Measurements from ENCODE around the gene ETS2.

Gene ETS2

GRCh38 chr21:38816400-38816977 lies 10.8 kb downstream of the ETS2 start:
- H3K9ac ChIP-seq (ENCODE audit: low read length in 5 of 5) = no peak overlapping the region
- peaks cover 0 to 19% (median 11%) of the 10 kb centered on the region in 5 donors for H3K4me1 ChIP-seq (ENCODE audit: control insufficient read depth in 5 of 5, insufficient read depth in 5 of 5, low read length in 5 of 5)

GRCh38 chr21:38817371-38818324 lies 11.9 kb downstream of the ETS2 start:
- Histone ChIP-seq H3K4me3 (ENCODE audit: low read depth in 1 of 5, low read length in 5 of 5) (no peak overlapping the region), H3K27ac (ENCODE audit: low read depth, low read length) (no peak overlapping the region), H3K9me3 (ENCODE audit: control insufficient read depth in 5 of 5, low read length in 5 of 5) (peaks cover 0 to 4% (median 0%) of the 10 kb centered on the region in 5 donors), H3K36me3 (ENCODE audit: control insufficient read depth in 5 of 5, insufficient read depth in 5 of 5, low read length in 5 of 5) (peaks cover 24 to 96% (median 91%) of the 10 kb centered on the region in 5 donors), H3K9ac (ENCODE audit: low read length in 5 of 5) (no peak overlapping the region), H3K27me3 (ENCODE audit: control insufficient read depth in 5 of 5, insufficient read depth in 4 of 5, low read length in 5 of 5) (no peaks in the 10 kb centered on the region), H3K4me1 (ENCODE audit: control insufficient read depth in 5 of 5, insufficient read depth in 5 of 5, low read length in 5 of 5) (peaks cover 0 to 28% (median 17%) of the 10 kb centered on the region in 5 donors)

More at GRCh38 chr21:38816400-38816977, 10.8 kb downstream of the ETS2 start:
- Histone ChIP-seq H3K4me3 (ENCODE audit: low read depth in 1 of 5, low read length in 5 of 5) (no peak overlapping the region), H3K27me3 (ENCODE audit: control insufficient read depth in 5 of 5, insufficient read depth in 4 of 5, low read length in 5 of 5) (no peaks in the 10 kb centered on the region), H3K36me3 (ENCODE audit: control insufficient read depth in 5 of 5, insufficient read depth in 5 of 5, low read length in 5 of 5) (peaks cover 27 to 94% (median 81%) of the 10 kb centered on the region in 5 donors), H3K9me3 (ENCODE audit: control insufficient read depth in 5 of 5, low read length in 5 of 5) (peaks cover 0 to 4% (median 0%) of the 10 kb centered on the region in 5 donors), H3K27ac (ENCODE audit: low read depth, low read length) (no peak overlapping the region)

GRCh38 chr21:38818325-38818723 lies 12.6 kb downstream of the ETS2 start:
- Histone ChIP-seq H3K27ac (ENCODE audit: low read depth, low read length) (no peak overlapping the region), H3K27me3 (ENCODE audit: control insufficient read depth in 5 of 5, insufficient read depth in 4 of 5, low read length in 5 of 5) (no peaks in the 10 kb centered on the region), H3K9ac (ENCODE audit: low read length in 5 of 5) (no peak overlapping the region), H3K4me1 (ENCODE audit: control insufficient read depth in 5 of 5, insufficient read depth in 5 of 5, low read length in 5 of 5) (peaks cover 0 to 33% (median 22%) of the 10 kb centered on the region in 5 donors), H3K4me3 (ENCODE audit: low read depth in 1 of 5, low read length in 5 of 5) (no peak overlapping the region), H3K9me3 (ENCODE audit: control insufficient read depth in 5 of 5, low read length in 5 of 5) (peaks cover 0 to 4% (median 0%) of the 10 kb centered on the region in 5 donors), H3K36me3 (ENCODE audit: control insufficient read depth in 5 of 5, insufficient read depth in 5 of 5, low read length in 5 of 5) (peaks cover 24 to 94% (median 89%) of the 10 kb centered on the region in 5 donors)

GRCh38 chr21:38819051-38819718 lies 13.5 kb downstream of the ETS2 start:
- H3K27ac ChIP-seq (ENCODE audit: low read depth, low read length) = no peak overlapping the region
- H3K4me1 ChIP-seq (ENCODE audit: control insufficient read depth in 5 of 5, insufficient read depth in 5 of 5, low read length in 5 of 5) = peaks cover 2 to 40% (median 22%) of the 10 kb centered on the region in 5 donors

GRCh38 chr21:38819719-38820159 lies 14.0 kb downstream of the ETS2 start:
- H3K4me3 ChIP-seq (ENCODE audit: low read depth in 1 of 5, low read length in 5 of 5) = no peak overlapping the region
- H3K9ac ChIP-seq (ENCODE audit: low read length in 5 of 5) = no peak overlapping the region
- no peaks in the 10 kb centered on the region for H3K27me3 ChIP-seq (ENCODE audit: control insufficient read depth in 5 of 5, insufficient read depth in 4 of 5, low read length in 5 of 5)
- H3K27ac ChIP-seq (ENCODE audit: low read depth, low read length) = peak overlapping the region; percentile 31
- H3K9me3 ChIP-seq (ENCODE audit: control insufficient read depth in 5 of 5, low read length in 5 of 5) = peaks cover 0 to 4% (median 0%) of the 10 kb centered on the region in 5 donors
- peaks cover 3 to 46% (median 27%) of the 10 kb centered on the region in 5 donors for H3K4me1 ChIP-seq (ENCODE audit: control insufficient read depth in 5 of 5, insufficient read depth in 5 of 5, low read length in 5 of 5)
- H3K36me3 ChIP-seq (ENCODE audit: control insufficient read depth in 5 of 5, insufficient read depth in 5 of 5, low read length in 5 of 5) = peaks cover 15 to 83% (median 76%) of the 10 kb centered on the region in 5 donors

More at GRCh38 chr21:38819051-38819718, 13.5 kb downstream of the ETS2 start:
- Histone ChIP-seq H3K4me3 (ENCODE audit: low read depth in 1 of 5, low read length in 5 of 5) (no peak overlapping the region), H3K36me3 (ENCODE audit: control insufficient read depth in 5 of 5, insufficient read depth in 5 of 5, low read length in 5 of 5) (peaks cover 18 to 86% (median 82%) of the 10 kb centered on the region in 5 donors), H3K9me3 (ENCODE audit: control insufficient read depth in 5 of 5, low read length in 5 of 5) (peaks cover 0 to 4% (median 0%) of the 10 kb centered on the region in 5 donors), H3K9ac (ENCODE audit: low read length in 5 of 5) (no peak overlapping the region), H3K27me3 (ENCODE audit: control insufficient read depth in 5 of 5, insufficient read depth in 4 of 5, low read length in 5 of 5) (no peaks in the 10 kb centered on the region)

GRCh38 chr21:38820471-38821239 lies 14.9 kb downstream of the ETS2 start:
- H3K36me3 ChIP-seq (ENCODE audit: control insufficient read depth in 5 of 5, insufficient read depth in 5 of 5, low read length in 5 of 5) = peaks cover 10 to 77% (median 69%) of the 10 kb centered on the region in 5 donors
- peaks cover 0 to 4% (median 0%) of the 10 kb centered on the region in 5 donors for H3K9me3 ChIP-seq (ENCODE audit: control insufficient read depth in 5 of 5, low read length in 5 of 5)
- H3K27ac ChIP-seq (ENCODE audit: low read depth, low read length) = no peak overlapping the region
- no peak overlapping the region for H3K9ac ChIP-seq (ENCODE audit: low read length in 5 of 5)
- H3K27me3 ChIP-seq (ENCODE audit: control insufficient read depth in 5 of 5, insufficient read depth in 4 of 5, low read length in 5 of 5) = no peaks in the 10 kb centered on the region
- H3K4me1 ChIP-seq (ENCODE audit: control insufficient read depth in 5 of 5, insufficient read depth in 5 of 5, low read length in 5 of 5) = peaks cover 3 to 49% (median 27%) of the 10 kb centered on the region in 5 donors
- H3K4me3 ChIP-seq (ENCODE audit: low read depth in 1 of 5, low read length in 5 of 5) = no peak overlapping the region

- no peaks in the 10 kb centered on the region for H3K27me3 ChIP-seq (ENCODE audit: control insufficient read depth in 5 of 5, insufficient read depth in 4 of 5, low read length in 5 of 5)
- H3K9ac ChIP-seq (ENCODE audit: low read length in 5 of 5) = no peak overlapping the region
- H3K9me3 ChIP-seq (ENCODE audit: control insufficient read depth in 5 of 5, low read length in 5 of 5) = peaks cover 0 to 4% (median 0%) of the 10 kb centered on the region in 5 donors
- H3K4me1 ChIP-seq (ENCODE audit: control insufficient read depth in 5 of 5, insufficient read depth in 5 of 5, low read length in 5 of 5) = peaks cover 3 to 49% (median 27%) of the 10 kb centered on the region in 5 donors
- H3K4me3 ChIP-seq (ENCODE audit: low read depth in 1 of 5, low read length in 5 of 5) = no peak overlapping the region
- H3K27ac ChIP-seq (ENCODE audit: low read depth, low read length) = peak overlapping the region; percentile 39
- peaks cover 10 to 75% (median 67%) of the 10 kb centered on the region in 5 donors for H3K36me3 ChIP-seq (ENCODE audit: control insufficient read depth in 5 of 5, insufficient read depth in 5 of 5, low read length in 5 of 5)
These were observed 15.5 kb downstream of the ETS2 start for GRCh38 chr21:38821248-38821647.

GRCh38 chr21:38821959-38822682 lies 16.4 kb downstream of the ETS2 start:
- Histone ChIP-seq H3K4me3 (ENCODE audit: low read depth in 1 of 5, low read length in 5 of 5) (no peak overlapping the region), H3K9me3 (ENCODE audit: control insufficient read depth in 5 of 5, low read length in 5 of 5) (peaks cover 0 to 4% (median 0%) of the 10 kb centered on the region in 5 donors)

More at GRCh38 chr21:38821959-38822682, 16.4 kb downstream of the ETS2 start:
- Histone ChIP-seq H3K36me3 (ENCODE audit: control insufficient read depth in 5 of 5, insufficient read depth in 5 of 5, low read length in 5 of 5) (peaks cover 6 to 66% (median 58%) of the 10 kb centered on the region in 5 donors), H3K27ac (ENCODE audit: low read depth, low read length) (peak overlapping the region; percentile 39), H3K9ac (ENCODE audit: low read length in 5 of 5) (no peak overlapping the region), H3K27me3 (ENCODE audit: control insufficient read depth in 5 of 5, insufficient read depth in 4 of 5, low read length in 5 of 5) (no peaks in the 10 kb centered on the region), H3K4me1 (ENCODE audit: control insufficient read depth in 5 of 5, insufficient read depth in 5 of 5, low read length in 5 of 5) (peaks cover 3 to 49% (median 27%) of the 10 kb centered on the region in 5 donors)
